ENCODE data around the gene UTP11. TPM values are rescaled to one million over a fixed set of nuclear protein-coding genes. Genes with fewer than 3 reads are reported as not detected.

UTP11 gene
- polyA plus RNA-seq, 1 donor from 2014 or later, result 144 TPM

DNA sequence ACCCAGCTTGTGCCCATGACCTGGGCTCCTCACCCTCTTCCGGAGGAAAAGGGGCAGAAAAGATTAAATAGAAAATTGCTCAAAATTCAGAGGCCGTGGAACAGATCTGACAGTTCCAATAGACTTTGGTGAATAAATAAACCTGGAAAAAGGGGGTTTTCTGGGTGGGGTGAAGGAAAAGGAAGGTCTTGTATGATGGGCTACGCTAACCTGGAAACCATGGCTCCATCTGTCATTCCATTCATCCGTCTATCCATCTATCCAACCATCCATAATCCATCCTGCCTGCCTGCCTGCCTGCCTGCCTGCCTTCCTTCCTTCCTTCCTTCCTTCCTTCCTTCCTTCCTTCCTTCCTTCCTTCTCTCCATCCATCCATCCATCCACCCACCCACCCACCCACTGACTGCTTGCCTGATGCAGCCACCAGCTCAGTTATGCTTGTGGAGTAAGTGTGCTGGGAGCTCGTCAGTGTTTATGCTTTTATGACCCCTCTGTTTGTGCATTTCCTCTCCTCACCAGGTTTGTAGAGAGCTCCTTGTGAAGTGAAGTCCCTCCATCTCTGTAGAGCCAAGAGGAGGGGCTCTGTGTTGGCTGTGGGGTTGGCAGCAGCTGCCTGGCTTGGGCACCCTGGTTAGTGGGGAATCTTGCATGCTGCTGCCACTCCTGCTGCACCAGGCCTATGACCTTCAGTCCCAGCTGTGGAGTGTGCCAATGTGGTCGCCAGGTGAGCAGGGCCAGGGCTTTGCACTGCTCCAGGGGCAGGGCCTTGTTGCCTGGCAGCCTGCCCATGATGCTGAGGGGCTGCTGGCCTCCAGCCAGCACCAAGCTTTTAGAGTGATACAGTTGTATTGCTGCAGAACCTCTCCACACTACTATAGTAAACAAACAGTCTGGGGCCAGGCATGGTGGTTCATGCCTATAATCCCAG is 50.1 kb downstream of the UTP11 start:
- H3K4me2 ChIP-seq (ENCODE audit: low read length), result no peak overlapping the region
- no peaks in the 10 kb centered on the region for H3K79me2 ChIP-seq (replicated peaks; ENCODE audit: insufficient read depth, low read length)
- H3K27ac ChIP-seq (ENCODE audit: low read length), result no peak overlapping the region
- no peaks in the 10 kb centered on the region for H4K20me1 ChIP-seq (ENCODE audit: insufficient read depth)
- H3K9me3 ChIP-seq (ENCODE audit: low read length), result no peaks in the 10 kb centered on the region
- no peak overlapping the region for H2AFZ ChIP-seq (ENCODE audit: low read depth, low read length)
- no peaks in the 10 kb centered on the region for H3K36me3 ChIP-seq (ENCODE audit: insufficient read depth, low read length)
- H3K27me3 ChIP-seq (ENCODE audit: insufficient read depth, low read depth, low read length), result no peaks in the 10 kb centered on the region
- H3K9me2 ChIP-seq (ENCODE audit: insufficient read depth, low read length), result no peaks in the 10 kb centered on the region
- no peak for TF ChIP-seq SMC3 (conservative IDR thresholded peaks at IDR 0.05; ENCODE audit: poor library complexity)
- TF ChIP-seq, protein P1, sequence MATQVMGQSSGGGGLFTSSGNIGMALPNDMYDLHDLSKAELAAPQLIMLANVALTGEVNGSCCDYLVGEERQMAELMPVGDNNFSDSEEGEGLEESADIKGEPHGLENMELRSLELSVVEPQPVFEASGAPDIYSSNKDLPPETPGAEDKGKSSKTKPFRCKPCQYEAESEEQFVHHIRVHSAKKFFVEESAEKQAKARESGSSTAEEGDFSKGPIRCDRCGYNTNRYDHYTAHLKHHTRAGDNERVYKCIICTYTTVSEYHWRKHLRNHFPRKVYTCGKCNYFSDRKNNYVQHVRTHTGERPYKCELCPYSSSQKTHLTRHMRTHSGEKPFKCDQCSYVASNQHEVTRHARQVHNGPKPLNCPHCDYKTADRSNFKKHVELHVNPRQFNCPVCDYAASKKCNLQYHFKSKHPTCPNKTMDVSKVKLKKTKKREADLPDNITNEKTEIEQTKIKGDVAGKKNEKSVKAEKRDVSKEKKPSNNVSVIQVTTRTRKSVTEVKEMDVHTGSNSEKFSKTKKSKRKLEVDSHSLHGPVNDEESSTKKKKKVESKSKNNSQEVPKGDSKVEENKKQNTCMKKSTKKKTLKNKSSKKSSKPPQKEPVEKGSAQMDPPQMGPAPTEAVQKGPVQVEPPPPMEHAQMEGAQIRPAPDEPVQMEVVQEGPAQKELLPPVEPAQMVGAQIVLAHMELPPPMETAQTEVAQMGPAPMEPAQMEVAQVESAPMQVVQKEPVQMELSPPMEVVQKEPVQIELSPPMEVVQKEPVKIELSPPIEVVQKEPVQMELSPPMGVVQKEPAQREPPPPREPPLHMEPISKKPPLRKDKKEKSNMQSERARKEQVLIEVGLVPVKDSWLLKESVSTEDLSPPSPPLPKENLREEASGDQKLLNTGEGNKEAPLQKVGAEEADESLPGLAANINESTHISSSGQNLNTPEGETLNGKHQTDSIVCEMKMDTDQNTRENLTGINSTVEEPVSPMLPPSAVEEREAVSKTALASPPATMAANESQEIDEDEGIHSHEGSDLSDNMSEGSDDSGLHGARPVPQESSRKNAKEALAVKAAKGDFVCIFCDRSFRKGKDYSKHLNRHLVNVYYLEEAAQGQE (IDR thresholded peaks at IDR 0.05; ENCODE audit: borderline replicate concordance), result no peak
- TF ChIP-seq, protein P2, sequence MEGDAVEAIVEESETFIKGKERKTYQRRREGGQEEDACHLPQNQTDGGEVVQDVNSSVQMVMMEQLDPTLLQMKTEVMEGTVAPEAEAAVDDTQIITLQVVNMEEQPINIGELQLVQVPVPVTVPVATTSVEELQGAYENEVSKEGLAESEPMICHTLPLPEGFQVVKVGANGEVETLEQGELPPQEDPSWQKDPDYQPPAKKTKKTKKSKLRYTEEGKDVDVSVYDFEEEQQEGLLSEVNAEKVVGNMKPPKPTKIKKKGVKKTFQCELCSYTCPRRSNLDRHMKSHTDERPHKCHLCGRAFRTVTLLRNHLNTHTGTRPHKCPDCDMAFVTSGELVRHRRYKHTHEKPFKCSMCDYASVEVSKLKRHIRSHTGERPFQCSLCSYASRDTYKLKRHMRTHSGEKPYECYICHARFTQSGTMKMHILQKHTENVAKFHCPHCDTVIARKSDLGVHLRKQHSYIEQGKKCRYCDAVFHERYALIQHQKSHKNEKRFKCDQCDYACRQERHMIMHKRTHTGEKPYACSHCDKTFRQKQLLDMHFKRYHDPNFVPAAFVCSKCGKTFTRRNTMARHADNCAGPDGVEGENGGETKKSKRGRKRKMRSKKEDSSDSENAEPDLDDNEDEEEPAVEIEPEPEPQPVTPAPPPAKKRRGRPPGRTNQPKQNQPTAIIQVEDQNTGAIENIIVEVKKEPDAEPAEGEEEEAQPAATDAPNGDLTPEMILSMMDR (IDR thresholded peaks at IDR 0.05; ENCODE audit: poor library complexity, severe bottlenecking), result no peak
- no peak for TF ChIP-seq EP300 (conservative IDR thresholded peaks at IDR 0.05; ENCODE audit: poor library complexity, severe bottlenecking)
- TF ChIP-seq MXI1 (conservative IDR thresholded peaks at IDR 0.05; ENCODE audit: poor library complexity, severe bottlenecking), result no peak
- no peak for TF ChIP-seq TAF1 (IDR thresholded peaks at IDR 0.05; ENCODE audit: low read depth)
- no peak for TF ChIP-seq POLR2AphosphoS5 (IDR thresholded peaks at IDR 0.05)
- TF ChIP-seq RAD21 (conservative IDR thresholded peaks at IDR 0.05), result no peak
- no peak for TF ChIP-seq EZH2 (IDR thresholded peaks at IDR 0.05; ENCODE audit: borderline replicate concordance, insufficient read depth, low read length, poor library complexity, severe bottlenecking)
- H3K9ac ChIP-seq (ENCODE audit: low read length), result no peak overlapping the region
- no peak overlapping the region for H3K4me3 ChIP-seq (ENCODE audit: low read length)
- H3F3A ChIP-seq (ENCODE audit: insufficient read depth, low read length, poor library complexity, severe bottlenecking), result no peaks in the 10 kb centered on the region

DNA sequence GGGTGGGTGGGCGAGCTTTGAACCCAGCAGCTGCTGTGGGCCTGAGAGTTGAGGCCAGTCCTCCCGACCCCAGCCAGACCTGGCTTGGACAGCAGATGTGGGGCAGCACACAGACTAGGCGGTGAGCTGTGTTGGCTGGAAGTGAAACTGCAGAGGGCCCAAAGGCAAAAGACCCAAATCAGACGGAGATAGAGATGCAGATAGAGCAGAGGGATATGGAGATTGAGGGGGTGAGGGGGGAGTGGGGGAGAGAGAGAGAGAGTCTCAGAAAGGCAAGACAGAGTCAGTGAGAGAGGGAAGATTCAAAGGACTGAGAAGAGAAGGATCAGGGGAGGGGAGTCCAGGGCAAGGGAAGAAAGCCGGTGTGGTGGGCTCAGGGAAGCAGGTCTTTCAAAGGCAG is 51.1 kb downstream of the UTP11 start:
- H3F3A ChIP-seq (ENCODE audit: insufficient read depth, low read length, poor library complexity, severe bottlenecking), result no peaks in the 10 kb centered on the region
- H3K4me2 ChIP-seq (ENCODE audit: low read length), result no peak overlapping the region
- H4K20me1 ChIP-seq (ENCODE audit: insufficient read depth), result no peaks in the 10 kb centered on the region
- H2AFZ ChIP-seq (ENCODE audit: low read depth, low read length), result no peak overlapping the region
- TF ChIP-seq RAD21 (conservative IDR thresholded peaks at IDR 0.05), result no peak
- no peak for TF ChIP-seq EZH2 (IDR thresholded peaks at IDR 0.05; ENCODE audit: borderline replicate concordance, insufficient read depth, low read length, poor library complexity, severe bottlenecking)
- TF ChIP-seq, protein P2 (IDR thresholded peaks at IDR 0.05; ENCODE audit: poor library complexity, severe bottlenecking), result no peak
- no peak for TF ChIP-seq POLR2AphosphoS5 (IDR thresholded peaks at IDR 0.05)
- TF ChIP-seq EP300 (conservative IDR thresholded peaks at IDR 0.05; ENCODE audit: poor library complexity, severe bottlenecking), result no peak
- no peak for TF ChIP-seq MXI1 (conservative IDR thresholded peaks at IDR 0.05; ENCODE audit: poor library complexity, severe bottlenecking)
- no peak for TF ChIP-seq TAF1 (IDR thresholded peaks at IDR 0.05; ENCODE audit: low read depth)
- no peak for TF ChIP-seq SMC3 (conservative IDR thresholded peaks at IDR 0.05; ENCODE audit: poor library complexity)
- TF ChIP-seq, protein P1 (IDR thresholded peaks at IDR 0.05; ENCODE audit: borderline replicate concordance), result no peak
- no peak overlapping the region for H3K27ac ChIP-seq (ENCODE audit: low read length)
- no peak overlapping the region for H3K4me3 ChIP-seq (ENCODE audit: low read length)
- no peaks in the 10 kb centered on the region for H3K9me2 ChIP-seq (ENCODE audit: insufficient read depth, low read length)
- H3K9ac ChIP-seq (ENCODE audit: low read length), result no peak overlapping the region
- H3K36me3 ChIP-seq (ENCODE audit: insufficient read depth, low read length), result no peaks in the 10 kb centered on the region
- no peaks in the 10 kb centered on the region for H3K27me3 ChIP-seq (ENCODE audit: insufficient read depth, low read depth, low read length)
- H3K79me2 ChIP-seq (replicated peaks; ENCODE audit: insufficient read depth, low read length), result no peaks in the 10 kb centered on the region
- H3K9me3 ChIP-seq (ENCODE audit: low read length), result no peaks in the 10 kb centered on the region
